Activated CD8-positive, alpha-beta memory T cell treated with anti-CD3 and anti-CD28 coated beads for 48 hours (primary cell): Measurements from ENCODE around the gene RASSF1.

Experiments used
- DNase-seq, 3 experiments: peaks; one replicate each; pipeline ENCODE4 v3.0.0-alpha.2; 2020; ENCODE audit warnings: low read depth in 2 of 3, low spot score in 2 of 3

The RASSF1 gene, protein sequence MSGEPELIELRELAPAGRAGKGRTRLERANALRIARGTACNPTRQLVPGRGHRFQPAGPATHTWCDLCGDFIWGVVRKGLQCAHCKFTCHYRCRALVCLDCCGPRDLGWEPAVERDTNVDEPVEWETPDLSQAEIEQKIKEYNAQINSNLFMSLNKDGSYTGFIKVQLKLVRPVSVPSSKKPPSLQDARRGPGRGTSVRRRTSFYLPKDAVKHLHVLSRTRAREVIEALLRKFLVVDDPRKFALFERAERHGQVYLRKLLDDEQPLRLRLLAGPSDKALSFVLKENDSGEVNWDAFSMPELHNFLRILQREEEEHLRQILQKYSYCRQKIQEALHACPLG

GRCh38 chr3:50340448-50341329, at the start of gene RASSF1:
RASSF1 (minus strand) TSS chr3:50340836; CDS start chr3:50340805, 31 bp downstream.
- DNase-seq, result peak; percentile 49 to 70 (median 54)

- no peak for DNase-seq
These were observed 48.8 kb upstream of the RASSF1 start for GRCh38 chr3:50389414-50389767.

- no peak for DNase-seq
These were observed 48.2 kb upstream of the RASSF1 start for GRCh38 chr3:50388720-50389413.

GRCh38 chr3:50388016-50388719, 47.5 kb upstream of the RASSF1 start:
- no peak for DNase-seq

DNA sequence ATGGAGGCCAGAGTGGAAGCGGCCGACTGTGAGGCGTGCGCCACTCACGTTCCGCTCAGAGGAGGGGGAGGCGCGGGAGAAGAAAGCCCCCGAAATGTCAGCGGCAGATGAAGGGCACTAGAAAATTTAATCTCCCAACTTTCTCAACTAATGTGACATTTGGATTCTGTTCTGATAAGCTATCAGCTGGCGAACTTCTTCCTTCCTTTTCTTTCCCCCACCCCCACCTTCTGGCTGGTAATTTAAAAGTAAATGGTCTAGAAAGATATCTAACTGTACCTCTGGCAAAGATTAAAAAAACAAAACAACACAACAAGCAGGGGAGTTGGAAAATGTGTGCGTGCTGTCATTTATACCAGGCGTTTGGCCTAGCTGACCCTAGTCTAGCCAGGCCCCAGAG, 45.1 kb upstream of the RASSF1 start:
- no peak for DNase-seq

DNA sequence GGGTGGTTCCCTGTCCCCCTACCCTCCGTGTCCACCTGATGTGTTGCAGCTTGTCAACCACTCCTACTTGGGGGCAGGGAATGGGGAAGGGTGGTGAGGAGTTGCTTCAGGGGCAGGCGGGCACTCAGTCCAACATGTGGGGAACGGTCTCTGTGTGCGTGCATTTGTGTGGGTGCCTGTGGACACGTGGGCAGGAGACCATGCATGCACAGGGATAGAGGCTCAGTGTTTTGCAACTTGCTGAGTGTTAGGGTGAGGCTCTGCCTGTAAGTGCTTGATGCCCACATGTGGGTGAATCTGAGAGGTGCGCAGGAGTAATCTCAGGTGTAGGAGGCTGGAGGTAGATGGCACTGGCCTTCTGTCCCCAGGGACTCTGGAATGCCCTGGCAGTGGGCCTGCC, 43.1 kb upstream of the RASSF1 start:
- DNase-seq, result no peak

DNA sequence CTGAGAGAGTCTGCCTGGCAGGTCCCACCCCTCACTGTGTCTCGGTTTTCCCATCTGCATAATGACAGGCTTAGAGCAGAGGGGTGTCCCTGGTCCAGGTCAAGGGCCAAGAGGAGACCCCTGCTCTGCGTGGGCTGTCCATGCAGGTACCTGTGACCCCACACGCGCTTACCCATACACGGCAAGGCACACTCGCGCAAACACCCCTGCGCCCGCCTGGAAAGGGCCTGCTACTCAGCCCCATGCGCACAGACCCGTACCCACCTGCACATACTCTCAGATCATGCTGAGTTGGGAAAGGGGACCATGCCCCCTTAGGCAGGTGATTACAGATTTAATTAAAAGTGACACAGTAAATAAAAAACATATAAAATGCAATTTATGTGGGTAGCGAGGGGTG, 42.1 kb upstream of the RASSF1 start:
- no peak for DNase-seq

- no peak for DNase-seq
These were observed 40.7 kb upstream of the RASSF1 start for GRCh38 chr3:50381383-50381782.

GRCh38 chr3:50380405-50381085, 39.9 kb upstream of the RASSF1 start:
- DNase-seq, result no peak

DNA sequence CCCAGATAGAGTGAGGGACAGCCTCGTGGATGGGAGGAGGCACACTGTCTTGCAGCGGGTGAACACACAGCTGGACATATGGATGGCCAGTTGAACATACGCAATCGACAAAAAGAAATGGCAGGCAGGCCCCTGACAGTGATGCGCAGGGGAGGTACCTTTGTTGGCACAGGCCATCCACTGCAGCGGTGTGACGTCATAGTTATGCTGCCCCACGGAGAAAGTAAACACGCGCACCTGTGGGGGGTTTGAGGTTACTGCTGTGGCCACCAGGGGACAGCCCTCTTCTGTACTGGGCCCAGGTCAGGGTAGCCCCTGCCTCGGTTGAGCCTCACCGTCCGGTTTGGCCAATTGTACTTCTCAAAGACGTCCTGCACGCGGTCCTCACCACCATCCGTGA, 38.1 kb upstream of the RASSF1 start:
- DNase-seq, result no peak

- DNase-seq, result no peak
These were observed 37.4 kb upstream of the RASSF1 start for GRCh38 chr3:50378024-50378423.

- DNase-seq, result no peak
These were observed 34.8 kb upstream of the RASSF1 start for GRCh38 chr3:50375258-50375931.

GRCh38 chr3:50374363-50375257, 34.0 kb upstream of the RASSF1 start:
- DNase-seq, result no peak

GRCh38 chr3:50373146-50374051, 32.8 kb upstream of the RASSF1 start:
- DNase-seq, result no peak

DNA sequence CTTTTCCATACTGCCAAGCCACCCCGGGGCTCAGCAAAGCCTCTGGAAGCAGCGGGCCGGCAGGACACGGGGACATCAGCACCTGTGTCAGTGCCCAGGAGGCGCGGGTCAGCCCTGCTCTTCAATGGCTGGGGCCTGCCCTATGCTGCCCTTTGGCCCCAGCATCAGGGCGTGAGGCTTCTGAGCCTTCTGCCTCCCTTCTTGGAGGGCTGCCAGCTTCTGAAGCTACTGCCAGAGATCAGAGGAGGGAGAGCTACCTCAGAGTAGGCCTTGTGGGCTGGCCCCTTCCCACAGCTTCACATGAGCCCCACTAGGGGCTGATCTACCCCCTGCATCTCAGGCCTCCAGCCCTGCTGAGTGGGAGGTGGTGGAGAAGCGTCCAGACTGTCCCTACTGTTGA, 31.7 kb upstream of the RASSF1 start:
- no peak for DNase-seq

DNA sequence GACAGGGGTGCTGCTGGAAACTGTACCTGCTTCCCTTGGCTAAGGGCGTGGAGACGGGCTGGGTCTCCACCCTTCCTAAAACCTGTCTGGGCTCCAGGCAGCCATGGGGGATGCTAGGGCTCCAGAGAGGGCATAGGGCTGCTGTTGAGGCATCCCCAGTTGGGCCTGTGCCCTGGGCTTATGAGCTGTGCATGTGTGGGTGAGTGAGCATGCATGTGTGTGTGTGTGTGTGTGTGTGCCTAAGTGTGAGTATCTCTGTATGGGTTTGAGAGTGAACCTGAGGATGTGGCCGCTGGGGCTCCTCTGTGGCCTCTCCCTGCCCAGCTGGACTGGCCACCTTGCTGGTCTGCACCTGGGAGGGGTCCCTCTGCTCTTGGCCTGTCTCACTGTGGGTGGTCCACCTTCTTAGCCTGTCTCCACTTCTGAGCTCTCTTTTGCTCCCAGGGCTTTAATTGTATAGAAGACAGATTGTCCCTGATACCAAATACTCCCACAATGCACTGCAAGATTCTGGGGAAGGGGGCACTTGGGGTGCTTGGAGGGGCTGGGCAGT, 30.6 kb upstream of the RASSF1 start:
- DNase-seq, result no peak

- no peak for DNase-seq
These were observed 30.0 kb upstream of the RASSF1 start for GRCh38 chr3:50370594-50370993.
